Activated naive CD4-positive, alpha-beta T cell treated with anti-CD3 and anti-CD28 coated beads, Interleukin-2, amount 50 U/mL, for 16 hours (primary cell): ENCODE data around the gene GRWD1.

Experiments
- DNase-seq: peaks from one replicate; pipeline ENCODE4 v3.0.0-alpha.2; 2020

Gene GRWD1

DNA sequence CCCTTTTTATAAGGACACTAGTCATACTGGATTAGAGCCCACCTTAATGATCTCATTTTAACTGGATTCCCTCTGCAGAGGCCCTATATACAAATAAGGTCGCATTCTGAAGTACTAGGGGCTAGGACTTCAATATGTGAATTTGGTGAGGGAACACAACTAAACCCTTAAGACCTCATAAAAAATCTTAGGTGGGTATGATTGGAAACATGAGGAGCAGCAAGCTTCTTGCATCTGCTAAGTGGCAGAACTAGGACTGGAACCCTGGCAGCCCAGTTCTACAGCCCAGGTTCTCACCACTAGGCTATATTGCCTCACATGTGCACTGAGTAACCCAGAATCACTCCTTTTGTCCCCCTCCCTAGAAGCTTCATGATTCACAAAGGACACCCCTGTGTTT is 17.1 kb upstream of the GRWD1 start:
- DNase-seq: no peak

DNA sequence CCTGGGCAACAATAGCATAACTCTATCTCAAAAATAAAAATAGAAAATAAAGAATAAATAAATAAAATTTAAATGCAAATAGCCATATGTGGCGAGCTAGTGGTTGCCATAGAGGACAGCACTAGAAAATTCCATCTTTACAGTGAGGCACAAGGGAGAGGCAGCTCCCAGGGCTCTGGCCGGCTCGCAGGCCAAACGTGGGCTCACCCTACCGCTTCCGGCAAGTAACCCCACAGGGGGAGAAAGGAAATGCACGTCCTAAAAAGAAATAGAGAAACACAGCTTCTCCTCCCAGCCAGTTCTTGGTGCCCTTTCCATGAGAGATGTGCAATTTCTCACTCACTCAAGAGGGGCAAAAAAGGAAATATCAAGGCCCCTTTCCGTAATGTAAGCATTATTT is 12.4 kb upstream of the GRWD1 start:
- DNase-seq: no peak

DNA sequence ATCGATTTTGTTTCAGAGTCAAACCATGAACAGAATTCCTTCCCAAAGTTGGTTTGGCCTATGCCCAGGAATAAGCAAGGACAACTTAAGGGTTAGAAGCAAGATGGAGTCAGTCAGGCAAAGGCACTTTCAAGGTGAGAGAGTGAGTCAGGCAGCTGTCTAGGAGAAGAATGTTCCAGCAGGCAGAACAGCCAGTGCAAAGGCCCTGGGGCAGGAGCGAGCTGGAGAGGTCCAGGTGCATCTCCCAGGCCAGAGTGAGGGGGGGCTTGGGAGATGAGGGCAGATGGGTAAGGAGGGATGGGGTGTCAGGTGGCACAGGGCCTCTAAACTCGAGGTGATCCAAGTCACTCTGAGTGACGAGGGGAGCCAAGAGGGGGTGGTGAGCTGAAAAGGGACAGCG is 9.2 kb upstream of the GRWD1 start:
- DNase-seq: no peak

DNA sequence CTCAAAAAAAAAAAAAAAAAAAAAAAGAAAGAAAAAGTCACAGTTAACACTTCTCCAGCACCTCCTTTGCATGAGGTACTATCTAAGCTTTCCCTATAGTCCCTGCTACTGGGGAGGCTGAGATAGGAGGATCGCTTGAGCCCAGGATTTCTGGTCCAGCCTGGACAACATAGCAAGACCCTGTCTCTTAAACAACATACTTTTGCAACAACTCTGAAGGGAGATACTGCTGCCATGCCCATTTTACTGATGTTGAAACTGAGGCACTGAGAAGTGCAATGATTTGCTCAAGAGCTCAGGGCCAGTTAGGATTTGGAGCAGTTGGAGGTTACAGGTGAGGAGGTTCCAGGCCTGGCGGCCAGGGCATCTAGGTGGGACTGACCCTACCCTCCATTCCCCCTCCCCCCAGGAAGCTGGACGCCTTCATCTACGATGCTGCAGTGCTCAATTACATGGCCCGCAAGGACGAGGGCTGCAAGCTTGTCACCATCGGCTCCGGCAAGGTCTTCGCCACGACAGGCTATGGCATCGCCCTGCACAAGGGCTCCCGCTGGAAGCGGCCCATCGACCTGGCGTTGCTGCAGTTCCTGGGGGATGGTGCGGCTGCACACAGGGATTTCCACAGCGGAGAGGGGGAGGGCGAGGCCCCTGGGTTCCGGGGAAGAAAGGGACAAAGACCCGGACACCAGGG is 4.3 kb upstream of the GRWD1 start:
- no peak for DNase-seq

DNA sequence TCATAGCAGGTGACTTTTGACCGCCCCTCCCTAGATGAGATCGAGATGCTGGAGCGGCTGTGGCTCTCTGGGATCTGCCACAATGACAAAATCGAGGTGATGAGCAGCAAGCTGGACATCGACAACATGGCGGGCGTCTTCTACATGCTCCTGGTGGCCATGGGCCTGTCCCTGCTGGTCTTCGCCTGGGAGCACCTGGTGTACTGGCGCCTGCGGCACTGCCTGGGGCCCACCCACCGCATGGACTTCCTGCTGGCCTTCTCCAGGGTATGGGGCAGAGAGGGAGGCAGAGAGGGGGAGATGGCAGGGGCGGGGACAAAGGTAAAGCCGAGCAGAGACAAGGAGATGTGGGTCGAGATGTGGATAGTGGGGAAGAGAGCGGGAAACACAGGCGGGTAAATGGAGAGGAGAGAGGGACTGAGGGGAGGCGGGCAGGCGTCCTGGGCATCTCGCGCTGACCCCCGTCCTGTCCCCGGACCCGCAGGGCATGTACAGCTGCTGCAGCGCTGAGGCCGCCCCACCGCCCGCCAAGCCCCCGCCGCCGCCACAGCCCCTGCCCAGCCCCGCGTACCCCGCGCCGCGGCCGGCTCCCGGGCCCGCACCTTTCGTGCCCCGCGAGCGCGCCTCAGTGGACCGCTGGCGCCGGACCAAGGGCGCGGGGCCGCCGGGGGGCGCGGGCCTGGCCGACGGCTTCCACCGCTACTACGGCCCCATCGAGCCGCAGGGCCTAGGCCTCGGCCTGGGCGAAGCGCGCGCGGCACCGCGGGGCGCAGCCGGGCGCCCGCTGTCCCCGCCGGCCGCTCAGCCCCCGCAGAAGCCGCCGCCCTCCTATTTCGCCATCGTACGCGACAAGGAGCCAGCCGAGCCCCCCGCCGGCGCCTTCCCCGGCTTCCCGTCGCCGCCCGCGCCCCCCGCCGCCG is 3.4 kb upstream of the GRWD1 start:
- no peak for DNase-seq

DNA sequence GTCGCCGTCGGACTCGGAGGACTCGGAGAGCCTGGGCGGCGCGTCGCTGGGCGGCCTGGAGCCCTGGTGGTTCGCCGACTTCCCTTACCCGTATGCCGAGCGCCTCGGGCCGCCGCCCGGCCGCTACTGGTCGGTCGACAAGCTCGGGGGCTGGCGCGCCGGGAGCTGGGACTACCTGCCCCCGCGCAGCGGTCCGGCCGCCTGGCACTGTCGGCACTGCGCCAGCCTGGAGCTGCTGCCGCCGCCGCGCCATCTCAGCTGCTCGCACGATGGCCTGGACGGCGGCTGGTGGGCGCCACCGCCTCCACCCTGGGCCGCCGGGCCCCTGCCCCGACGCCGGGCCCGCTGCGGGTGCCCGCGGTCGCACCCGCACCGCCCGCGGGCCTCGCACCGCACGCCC is 2.5 kb upstream of the GRWD1 start:
- no peak for DNase-seq

DNA sequence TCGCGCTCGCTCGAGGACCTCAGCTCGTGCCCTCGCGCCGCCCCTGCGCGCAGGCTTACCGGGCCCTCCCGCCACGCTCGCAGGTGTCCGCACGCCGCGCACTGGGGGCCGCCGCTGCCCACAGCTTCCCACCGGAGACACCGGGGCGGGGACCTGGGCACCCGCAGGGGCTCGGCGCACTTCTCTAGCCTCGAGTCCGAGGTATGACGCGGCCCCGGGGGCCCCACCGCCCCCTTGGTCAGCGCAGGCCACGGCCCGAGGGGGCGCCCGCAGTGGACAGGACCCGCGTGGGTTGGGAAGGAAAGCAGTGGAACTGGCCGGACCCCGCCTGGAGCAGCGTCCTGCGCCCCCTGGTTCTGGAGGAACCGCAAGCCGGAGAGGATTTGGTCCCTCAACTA is 2.1 kb upstream of the GRWD1 start:
- DNase-seq: no peak

DNA sequence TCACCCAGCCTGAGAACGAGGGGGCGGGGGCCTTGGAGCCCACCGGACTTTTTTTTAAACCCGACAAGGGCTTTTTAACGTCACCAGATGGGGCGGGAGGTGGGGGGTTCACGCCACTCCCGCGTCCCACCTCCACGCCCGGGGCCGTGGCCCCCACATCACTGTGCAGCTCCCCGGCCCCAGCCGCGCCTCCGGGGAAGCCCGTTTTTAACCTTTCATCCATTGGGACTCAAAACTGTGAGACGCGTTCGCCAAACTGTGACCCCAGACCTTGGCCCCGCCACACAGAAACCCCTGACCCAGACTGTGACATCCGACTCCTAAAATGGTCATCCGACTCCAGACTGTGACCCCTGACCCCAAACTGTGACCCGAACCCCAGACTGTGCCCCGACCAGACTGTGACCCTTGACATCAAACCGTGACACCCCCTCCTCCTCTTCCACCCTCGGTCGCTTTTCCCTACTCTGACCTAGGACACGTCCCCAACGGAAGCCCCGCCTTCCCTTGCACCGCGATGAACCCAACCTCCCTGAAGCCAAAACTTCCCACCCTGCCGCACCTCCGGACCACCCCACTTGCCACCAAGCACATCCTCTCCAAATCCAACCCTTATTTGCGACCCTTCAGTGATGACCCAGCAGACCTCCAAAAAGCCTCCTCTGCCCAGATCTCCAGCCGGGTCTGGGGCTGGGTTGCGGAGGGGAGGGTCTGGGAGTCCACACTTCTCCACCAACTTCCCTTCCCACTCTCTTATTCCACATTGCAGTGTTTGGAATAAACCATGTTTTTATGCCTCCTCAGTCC is 1.5 kb upstream of the GRWD1 start:
- no peak for DNase-seq

DNA sequence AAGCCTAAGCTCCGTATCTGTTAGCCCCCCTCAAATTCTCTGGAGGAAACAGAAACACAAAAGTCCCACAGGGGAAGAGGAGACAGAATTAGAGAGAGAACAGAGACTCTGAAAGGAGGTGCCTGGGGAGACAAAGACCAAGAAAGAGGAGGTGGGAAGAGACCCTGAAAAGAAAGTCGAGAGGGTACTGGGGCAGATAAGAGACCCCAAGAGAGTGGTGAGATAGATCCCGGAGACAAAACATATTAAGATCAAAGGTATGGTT is 915 bp upstream of the GRWD1 start:
- DNase-seq: no peak

DNA sequence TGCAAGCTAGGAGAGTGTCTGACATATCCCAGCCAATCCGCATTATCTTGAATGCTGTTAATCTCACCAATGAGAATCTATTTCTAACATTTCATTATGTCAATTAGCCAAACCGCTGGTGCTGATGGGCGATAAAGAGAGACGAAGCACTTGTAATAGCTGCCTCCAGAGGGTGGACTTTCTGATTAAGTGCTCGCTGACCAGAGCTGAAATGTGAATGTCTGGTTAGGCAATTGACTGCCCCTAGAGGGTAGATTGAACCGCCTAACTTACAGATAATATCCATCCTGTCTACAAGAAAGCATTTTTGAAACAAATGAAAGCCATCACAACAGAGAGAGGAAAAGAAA is 552 bp upstream of the GRWD1 start:
- DNase-seq: no peak

DNA sequence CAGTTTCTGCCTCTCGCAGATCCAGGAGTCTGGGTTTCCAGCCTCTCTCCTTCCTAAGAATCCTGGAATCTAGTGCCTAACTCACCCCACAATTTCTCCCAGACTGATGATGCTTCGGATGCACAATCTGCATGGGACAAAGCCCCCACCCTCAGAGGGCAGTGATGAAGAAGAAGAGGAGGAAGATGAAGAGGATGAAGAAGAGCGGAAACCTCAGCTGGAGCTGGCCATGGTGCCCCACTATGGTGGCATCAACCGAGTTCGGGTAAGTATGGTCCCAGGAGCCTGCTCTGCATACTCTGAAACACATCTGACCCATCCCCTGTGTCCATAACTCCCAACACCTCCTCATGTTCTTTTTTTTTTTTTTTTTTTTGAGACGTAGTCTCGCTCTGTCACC is 796 bp downstream of the GRWD1 start:
- DNase-seq: no peak

DNA sequence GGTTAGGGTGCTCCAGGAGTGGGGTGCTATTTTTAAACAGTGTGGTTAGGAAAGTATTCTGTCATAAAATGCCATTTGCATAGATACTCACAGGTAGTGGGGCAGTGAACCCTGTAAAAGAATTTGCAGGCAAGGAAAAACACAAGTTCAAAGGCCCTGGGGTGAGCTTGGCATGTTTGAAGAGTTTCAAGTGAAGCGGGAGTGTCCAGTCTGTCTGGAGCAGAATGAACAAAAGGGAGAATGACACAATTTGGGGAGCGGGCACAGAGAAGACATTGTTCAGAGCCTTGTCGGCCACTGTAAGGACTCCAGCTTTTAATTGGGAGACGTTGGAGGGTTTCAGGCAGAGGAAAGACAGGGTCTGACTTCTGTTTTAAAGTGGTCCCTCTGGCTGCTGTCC is 2.8 kb downstream of the GRWD1 start:
- no peak for DNase-seq

DNA sequence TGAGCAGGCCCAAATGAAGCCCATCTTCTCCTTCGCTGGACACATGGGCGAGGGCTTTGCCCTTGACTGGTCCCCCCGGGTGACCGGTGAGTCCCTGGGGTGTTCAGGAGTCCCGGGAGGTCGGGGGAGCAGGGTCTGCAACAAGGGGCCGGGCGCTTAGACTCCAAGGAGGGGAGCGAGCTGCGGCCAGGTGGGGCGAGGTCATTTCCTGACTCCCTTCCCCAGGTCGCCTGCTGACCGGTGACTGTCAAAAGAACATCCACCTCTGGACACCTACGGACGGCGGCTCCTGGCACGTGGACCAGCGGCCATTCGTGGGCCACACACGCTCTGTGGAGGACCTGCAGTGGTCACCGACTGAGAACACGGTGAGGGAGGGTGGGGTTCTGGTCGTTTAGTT is 4.7 kb downstream of the GRWD1 start:
- DNase-seq: no peak

DNA sequence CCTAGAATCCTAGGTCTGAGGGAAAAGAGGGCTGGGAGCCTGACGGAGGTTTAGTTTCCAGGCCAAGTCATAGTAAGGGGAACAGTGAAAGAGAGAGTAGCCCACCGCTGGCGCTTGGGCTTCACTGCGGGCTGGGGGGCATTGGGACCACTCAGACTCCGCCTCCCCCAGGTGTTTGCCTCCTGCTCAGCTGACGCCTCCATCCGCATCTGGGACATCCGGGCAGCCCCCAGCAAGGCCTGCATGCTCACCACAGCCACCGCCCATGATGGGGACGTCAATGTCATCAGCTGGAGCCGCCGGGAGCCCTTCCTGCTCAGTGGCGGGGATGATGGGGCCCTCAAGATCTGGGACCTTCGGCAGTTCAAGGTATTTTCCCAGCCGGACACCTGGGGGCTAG is 5.1 kb downstream of the GRWD1 start:
- DNase-seq: no peak

DNA sequence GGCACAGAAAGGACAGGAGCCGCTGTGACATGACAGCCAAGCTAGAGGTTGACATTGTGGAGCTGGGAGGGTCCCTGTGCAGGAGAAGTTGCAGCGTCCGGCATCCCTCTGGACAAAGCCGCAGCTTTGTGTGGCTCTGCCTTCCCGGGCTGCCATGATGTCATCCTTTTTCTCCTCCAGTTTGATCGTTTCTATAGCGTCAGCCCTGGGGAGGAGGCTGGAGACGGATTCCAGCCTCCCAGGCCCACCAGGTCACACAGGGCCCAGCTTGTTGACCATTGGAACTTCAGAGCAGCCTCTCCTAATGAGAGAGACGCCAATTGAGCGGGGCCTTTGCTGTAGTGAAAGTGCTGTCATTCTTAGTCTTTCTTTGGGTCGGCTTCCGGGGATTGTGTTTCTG is 5.8 kb downstream of the GRWD1 start:
- DNase-seq: no peak

DNA sequence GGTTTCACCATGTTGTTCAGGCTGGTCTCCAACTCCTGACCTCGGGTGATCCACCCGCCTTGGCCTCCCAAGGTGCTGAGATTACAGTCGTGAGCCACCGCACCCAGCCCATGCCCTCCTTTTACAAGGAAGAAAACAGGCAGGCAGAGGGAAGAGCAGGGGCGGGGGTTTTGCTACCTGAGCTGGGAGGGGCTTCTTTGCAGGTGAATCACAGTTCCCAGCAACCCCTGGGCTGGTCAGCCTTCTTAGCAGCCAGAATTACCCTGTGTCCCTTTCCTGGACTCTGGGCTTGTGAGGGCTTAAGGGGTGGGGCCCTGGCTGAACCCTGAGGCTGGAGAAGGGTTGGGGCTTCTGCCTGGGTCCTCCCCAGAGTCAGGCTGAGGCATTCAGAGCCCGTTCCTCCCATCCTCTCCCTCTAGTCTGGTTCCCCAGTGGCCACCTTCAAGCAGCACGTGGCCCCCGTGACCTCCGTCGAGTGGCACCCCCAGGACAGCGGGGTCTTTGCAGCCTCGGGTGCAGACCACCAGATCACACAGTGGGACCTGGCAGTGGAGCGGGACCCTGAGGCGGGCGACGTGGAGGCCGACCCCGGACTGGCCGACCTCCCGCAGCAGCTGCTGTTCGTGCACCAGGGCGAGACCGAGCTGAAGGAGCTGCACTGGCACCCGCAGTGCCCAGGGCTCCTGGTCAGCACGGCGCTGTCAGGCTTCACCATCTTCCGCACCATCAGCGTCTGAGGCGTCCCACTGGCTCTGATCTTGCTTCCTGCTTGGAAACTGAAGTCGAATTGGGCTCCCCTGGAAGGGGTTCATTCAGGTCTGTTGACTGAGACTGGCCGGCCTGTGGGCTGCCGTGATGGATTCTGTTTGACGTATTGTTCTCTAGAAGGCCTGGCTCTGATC is 6.8 kb downstream of the GRWD1 start:
- DNase-seq: no peak

DNA sequence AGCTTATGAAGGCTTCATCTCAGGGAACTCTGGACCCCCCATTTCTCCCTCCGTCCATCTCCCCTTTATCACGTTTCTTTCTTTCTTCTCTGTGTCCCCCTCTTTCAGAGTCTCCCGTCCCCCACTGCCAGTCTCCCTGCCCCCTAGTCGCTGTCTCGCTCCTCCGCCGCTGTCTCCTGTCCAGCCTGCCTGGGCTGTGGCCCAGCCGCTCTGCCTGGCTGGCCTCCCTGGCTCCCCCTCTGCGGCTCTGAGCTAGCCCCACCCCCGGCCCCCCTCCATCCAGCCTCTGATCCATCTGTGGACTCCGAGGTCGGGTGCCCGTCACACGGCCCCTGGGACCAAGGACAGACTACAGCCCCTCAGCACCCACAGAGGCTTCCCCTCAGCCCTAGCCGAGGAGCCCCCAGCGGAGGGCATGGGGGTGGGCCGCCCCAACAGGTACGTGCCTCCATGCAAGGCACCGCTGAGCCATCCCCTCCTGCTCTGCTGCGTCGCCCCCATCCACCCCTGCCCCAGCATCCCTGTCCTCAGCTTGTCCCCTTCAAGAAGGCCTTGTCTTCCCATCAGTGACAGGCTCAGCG is 8.5 kb downstream of the GRWD1 start:
- no peak for DNase-seq

DNA sequence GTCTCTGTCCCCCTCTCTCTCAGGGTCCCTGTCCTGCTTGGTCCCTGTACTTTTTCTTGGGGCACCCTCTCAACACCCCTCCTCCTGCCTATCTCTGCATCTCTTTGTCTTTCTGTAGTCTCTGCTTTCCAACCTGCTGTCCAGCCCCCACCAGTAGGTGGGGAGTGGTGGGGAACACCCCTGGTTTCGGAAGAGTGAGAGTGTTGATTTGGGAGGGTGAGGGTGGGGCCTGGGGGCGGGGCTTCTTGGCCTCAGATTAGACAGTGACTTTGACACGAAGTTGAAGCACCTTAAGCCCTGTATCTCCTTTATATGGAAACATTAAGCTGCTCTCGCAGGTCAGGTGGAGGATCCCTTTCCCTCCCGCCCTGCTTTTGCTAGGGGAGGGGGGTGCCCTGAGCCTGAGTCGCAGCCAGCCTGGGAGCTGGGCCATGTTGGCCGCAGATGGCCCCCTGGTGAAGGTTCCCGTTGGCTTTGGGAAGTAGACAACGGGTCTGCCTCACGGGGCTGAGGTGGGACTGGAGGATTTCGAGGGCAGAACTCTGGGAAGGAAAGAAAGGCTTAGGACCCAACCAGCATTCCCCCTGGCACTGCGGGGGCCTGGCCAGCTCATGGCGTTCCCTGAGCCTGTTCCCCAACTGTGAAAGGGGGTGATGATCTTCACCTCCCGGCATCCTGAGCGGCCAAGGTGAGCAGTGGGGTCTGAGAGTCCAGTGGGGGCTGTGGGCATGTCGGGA is 9.6 kb downstream of the GRWD1 start, which contains the start of gene KCNJ14:
KCNJ14 (plus strand) TSS at position 404 of the 737 bp plus-strand sequence. CDS start 6,151 bp downstream, outside the sequence.
- DNase-seq: no peak

DNA sequence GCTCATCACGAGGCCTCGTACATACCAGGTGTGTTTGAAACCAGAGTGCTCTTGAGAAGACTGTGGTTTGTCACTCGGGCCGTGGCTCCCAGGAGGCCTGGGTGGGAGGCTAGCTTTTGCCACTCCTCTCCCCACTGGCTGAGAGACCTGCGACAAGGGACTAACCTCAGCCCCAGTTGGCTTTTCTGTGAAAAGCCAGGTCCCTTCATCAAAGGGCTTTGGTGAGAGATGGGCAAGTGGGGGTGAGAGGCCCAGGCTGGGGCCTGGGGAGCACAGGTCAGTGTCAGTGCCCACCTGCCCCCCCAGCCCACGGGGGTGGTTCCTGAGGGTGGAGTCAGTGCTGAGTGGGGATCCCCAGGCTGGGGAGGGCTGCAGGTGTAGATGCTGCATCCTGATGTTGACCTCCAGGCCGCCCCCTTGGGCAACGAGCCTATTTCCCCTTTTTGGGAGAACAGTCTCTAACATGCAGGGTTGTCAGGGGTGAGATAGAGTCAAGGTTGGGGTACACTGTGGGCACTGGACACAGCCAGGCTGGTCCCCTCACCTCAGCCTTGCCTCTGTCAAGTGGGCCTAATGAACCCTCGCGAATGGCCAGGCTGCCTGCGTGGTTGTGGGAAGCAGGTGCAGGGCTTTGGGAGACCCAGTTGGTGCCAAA is 10.3 kb downstream of the GRWD1 start:
- DNase-seq: no peak

DNA sequence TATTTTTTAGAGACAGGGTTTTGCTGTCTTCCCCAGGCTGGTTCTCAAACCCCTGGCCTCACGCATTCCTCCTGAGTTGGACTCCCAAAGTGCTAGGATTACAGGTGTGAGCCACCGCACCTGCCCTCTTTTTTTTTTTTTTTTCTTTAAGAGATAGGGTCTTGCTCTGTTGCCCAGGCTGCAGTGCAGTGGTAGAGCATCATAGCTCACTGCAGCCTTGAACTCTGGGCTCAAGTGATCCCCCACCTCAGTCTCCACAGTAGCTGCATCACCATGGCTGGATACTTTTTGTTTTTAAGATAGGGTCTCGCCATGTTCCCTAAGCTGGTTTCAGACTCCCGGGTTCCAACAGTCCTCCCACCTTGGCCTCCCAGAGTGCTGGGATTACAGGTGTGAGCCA is 11.1 kb downstream of the GRWD1 start:
- no peak for DNase-seq

DNA sequence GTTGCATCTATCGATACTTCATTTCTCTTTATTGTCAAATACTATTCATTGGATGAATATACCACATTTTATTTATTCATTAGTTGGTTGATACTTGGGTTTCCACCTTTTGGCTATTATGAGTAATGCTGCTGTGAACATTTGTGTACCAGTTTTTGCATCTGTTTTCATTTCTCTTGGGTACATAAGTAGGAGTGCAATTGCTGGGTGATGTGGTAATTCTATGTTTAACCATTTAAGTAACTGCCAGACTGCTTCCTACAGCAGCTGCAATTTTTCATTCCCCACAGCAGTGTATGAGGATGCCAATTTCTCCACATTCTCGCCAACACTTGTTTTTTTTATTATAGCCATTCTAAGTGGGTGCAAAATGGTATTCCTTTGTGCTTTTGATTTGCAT is 12.2 kb downstream of the GRWD1 start:
- no peak for DNase-seq
